NB4 (cell line): Measurements from ENCODE around the gene MDM2.
"Not testable (repeated sequence)": the region's sequence is repeated elsewhere in the genome, so short reads cannot be mapped to it uniquely, and the experiment has no call there.

Experiments used
- DNase-seq: peaks from one replicate; pipeline ENCODE4 v3.0.0; 2010; ENCODE audit warnings: low read depth
- H3K4me3 ChIP-seq: one replicate; pipeline ENCODE4 v1.5.1; 2011; ENCODE audit warnings: mild to moderate bottlenecking, low read depth, low read length, moderate library complexity
- MYC ChIP-seq: IDR thresholded peaks from 2 replicates; pipeline ENCODE4 v1.6.1; 2011; ENCODE audit warnings: low read depth, low read length
- POLR2A ChIP-seq: IDR thresholded peaks from 2 replicates; pipeline ENCODE4 v1.6.1; 2011; ENCODE audit warnings: mild to moderate bottlenecking; ENCODE audit not compliant: insufficient read length; ENCODE audit errors: extremely low read depth
- TF ChIP-seq, protein P1 (sequence below): IDR thresholded peaks from one replicate; pipeline ENCODE4 v1.5.1; 2012; ENCODE audit warnings: low read depth, low read length
- TF ChIP-seq, protein P2 (sequence below): IDR thresholded peaks from 2 replicates; pipeline ENCODE4 v1.6.1; 2011; ENCODE audit warnings: low read depth, low read length

Gene MDM2

GRCh38 chr12:68798882-68799234, 9.1 kb upstream of the MDM2 start:
- no peak for DNase-seq
- TF ChIP-seq POLR2A (no peak), MYC (no peak)
- TF ChIP-seq, protein P1, sequence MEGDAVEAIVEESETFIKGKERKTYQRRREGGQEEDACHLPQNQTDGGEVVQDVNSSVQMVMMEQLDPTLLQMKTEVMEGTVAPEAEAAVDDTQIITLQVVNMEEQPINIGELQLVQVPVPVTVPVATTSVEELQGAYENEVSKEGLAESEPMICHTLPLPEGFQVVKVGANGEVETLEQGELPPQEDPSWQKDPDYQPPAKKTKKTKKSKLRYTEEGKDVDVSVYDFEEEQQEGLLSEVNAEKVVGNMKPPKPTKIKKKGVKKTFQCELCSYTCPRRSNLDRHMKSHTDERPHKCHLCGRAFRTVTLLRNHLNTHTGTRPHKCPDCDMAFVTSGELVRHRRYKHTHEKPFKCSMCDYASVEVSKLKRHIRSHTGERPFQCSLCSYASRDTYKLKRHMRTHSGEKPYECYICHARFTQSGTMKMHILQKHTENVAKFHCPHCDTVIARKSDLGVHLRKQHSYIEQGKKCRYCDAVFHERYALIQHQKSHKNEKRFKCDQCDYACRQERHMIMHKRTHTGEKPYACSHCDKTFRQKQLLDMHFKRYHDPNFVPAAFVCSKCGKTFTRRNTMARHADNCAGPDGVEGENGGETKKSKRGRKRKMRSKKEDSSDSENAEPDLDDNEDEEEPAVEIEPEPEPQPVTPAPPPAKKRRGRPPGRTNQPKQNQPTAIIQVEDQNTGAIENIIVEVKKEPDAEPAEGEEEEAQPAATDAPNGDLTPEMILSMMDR = no peak
- TF ChIP-seq, protein P2, sequence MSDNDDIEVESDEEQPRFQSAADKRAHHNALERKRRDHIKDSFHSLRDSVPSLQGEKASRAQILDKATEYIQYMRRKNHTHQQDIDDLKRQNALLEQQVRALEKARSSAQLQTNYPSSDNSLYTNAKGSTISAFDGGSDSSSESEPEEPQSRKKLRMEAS = no peak

GRCh38 chr12:68800294-68800693, 7.7 kb upstream of the MDM2 start:
- no peak overlapping the region for H3K4me3 ChIP-seq
- no peak for DNase-seq
- TF ChIP-seq POLR2A = no peak
- TF ChIP-seq, protein P1 = no peak
- TF ChIP-seq, protein P2 = no peak
- TF ChIP-seq MYC = no peak

More at GRCh38 chr12:68798882-68799234, 9.1 kb upstream of the MDM2 start:
- H3K4me3 ChIP-seq = no peak overlapping the region

GRCh38 chr12:68801124-68801523, 6.9 kb upstream of the MDM2 start:
- H3K4me3 ChIP-seq = not testable (repeated sequence)

GRCh38 chr12:68802372-68802745, 5.6 kb upstream of the MDM2 start:
- H3K4me3 ChIP-seq, DNase-seq: not testable (repeated sequence)

More at GRCh38 chr12:68801124-68801523, 6.9 kb upstream of the MDM2 start:
- DNase-seq = not testable (repeated sequence)

GRCh38 chr12:68802911-68803651, 4.9 kb upstream of the MDM2 start:
- DNase-seq, H3K4me3 ChIP-seq: not testable (repeated sequence)

- TF ChIP-seq, protein P1 = no peak
- no peak for TF ChIP-seq MYC
- TF ChIP-seq, protein P2 = no peak
- no peak for TF ChIP-seq POLR2A
- DNase-seq = no peak
- H3K4me3 ChIP-seq = no peak overlapping the region
Measured at GRCh38 chr12:68803948-68804656, 3.9 kb upstream of the MDM2 start.

DNA sequence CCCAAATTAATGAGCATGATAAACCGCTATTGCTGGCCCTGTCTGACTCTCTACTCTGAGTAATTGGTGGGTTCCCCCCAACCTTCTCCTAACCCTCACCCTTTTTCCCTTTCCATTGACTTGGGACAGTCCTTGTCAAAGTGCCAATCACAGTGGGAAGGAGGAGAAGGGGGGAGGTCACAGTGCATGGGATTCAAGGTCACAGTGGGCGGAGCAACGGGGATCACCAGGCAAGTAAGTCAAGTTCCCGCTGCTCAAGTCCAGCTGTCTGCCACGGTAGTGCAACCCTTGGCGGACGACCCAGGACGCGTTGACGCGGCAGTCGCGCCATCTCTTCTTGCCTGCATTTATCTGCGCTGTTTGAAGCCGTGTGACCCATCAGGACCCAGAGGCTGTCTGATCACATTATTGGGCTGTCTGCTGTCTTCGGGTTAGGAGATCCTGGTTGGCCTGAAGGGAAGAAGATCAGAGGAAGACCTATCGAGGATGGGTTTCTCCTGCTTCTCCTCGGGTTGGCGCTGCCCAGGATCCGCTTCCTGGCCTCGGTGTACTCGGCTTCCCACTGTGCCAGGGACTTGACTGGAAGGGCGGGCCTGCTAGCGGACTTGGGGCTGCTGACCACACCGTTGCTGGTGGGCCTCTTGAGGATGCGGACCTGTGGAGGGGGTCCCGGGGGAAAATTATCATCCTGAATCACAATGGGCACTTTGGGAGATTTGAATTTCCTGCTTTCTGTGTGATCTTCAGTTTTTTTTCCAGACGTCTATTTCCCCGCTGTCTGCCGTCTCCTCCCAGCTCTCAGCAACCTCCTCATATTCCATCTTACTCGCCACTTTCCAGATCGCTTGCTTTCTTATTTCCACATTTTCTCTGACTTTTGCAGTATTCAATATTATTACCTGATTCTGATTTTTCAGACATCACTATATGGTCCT, 3.1 kb upstream of the MDM2 start:
- TF ChIP-seq, protein P2 = no peak
- TF ChIP-seq POLR2A (no peak), MYC (no peak)
- TF ChIP-seq, protein P1 = no peak
- no peak overlapping the region for H3K4me3 ChIP-seq
- no peak for DNase-seq
